ENCODE data around the gene IRF8. TPM values are rescaled to one million over a fixed set of nuclear protein-coding genes. Genes with fewer than 3 reads are reported as not detected.

IRF8 gene
- total and polyA plus RNA-seq, 2 donors (not counting 1 experiment from before 2014, with no cell fraction given) = 0.14 TPM; not detected in 1

GRCh38 chr16:85948616-85949265 is 49.8 kb downstream of the IRF8 start:
- Histone ChIP-seq H3K9ac (ENCODE audit: insufficient read depth, low read length) (no peak overlapping the region), H3K27me3 (ENCODE audit: control insufficient read depth, insufficient read depth, low read length) (peaks cover 3% of the 10 kb centered on the region)
- DNase-seq (ENCODE audit: low read depth in 2 of 2) = no peak

DNA sequence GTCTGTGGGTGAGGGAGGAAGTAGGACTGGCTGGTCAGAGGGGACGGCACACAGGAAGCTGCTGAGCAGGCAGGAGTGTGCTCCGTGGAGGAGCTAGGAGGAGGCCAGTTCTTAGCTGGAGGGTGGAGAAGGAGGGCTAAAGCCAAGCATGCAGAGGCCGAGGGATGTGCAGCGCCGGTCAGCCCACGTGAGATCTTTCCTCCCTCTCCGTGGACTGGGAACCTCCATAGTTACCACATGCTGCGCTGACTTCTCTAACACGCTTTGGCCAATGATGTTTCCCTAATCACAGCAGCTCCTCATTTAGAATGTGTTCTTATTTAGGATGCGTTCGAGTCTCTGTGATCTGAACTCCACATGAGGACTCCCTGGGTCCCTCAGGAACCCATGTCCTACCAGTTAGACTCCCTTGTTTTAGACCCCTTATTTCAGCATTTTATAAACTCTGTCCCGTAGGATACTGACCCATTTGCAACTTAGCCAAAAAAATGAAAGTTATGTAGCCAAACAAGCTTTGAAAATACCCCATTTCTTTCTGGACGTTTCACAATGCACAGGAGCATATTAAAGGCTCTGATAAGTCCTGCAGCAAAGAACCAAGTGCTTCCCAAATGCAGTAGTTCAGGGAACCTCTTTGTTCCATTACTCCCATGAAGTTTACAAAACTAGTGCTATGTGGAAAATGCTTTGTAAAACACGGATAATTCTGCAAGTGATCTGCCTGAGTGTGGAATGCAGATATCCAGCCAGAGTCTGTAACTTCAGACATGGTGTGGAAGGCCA is 51.4 kb downstream of the IRF8 start:
- no peak for DNase-seq (ENCODE audit: low read depth in 2 of 2)
- no peak overlapping the region for H3K4me2 ChIP-seq (ENCODE audit: extremely low read depth, insufficient read depth, low read length)
- H3K9ac ChIP-seq (ENCODE audit: insufficient read depth, low read length) = no peak overlapping the region
- H3K27me3 ChIP-seq (ENCODE audit: control insufficient read depth, insufficient read depth, low read length) = peaks cover 3% of the 10 kb centered on the region
- no peaks in the 10 kb centered on the region for H3K9me3 ChIP-seq (ENCODE audit: control insufficient read depth, insufficient read depth, low read depth, low read length)
- no peak overlapping the region for H2AFZ ChIP-seq (ENCODE audit: low read length)
- H4K20me1 ChIP-seq (ENCODE audit: control insufficient read depth, extremely low read depth, insufficient read depth, low read length) = no peaks in the 10 kb centered on the region
- H3K27ac ChIP-seq (ENCODE audit: insufficient read depth, low read length) = no peak overlapping the region
- no peak overlapping the region for H3K4me3 ChIP-seq (replicated peaks in 1 of 4; ENCODE audit: control extremely low read depth in 1 of 4, insufficient read depth in 1 of 4, low read depth in 3 of 4, low read length in 4 of 4)
- no peaks in the 10 kb centered on the region for H3K4me1 ChIP-seq (ENCODE audit: control insufficient read depth, extremely low read depth, insufficient read depth, low read length)
- no peaks in the 10 kb centered on the region for H3K36me3 ChIP-seq (ENCODE audit: control insufficient read depth, insufficient read depth, low read length)
- TF ChIP-seq CTCF (conservative IDR thresholded peaks at IDR 0.05 in 1 of 2, IDR thresholded peaks at IDR 0.05 in 1 of 2; ENCODE audit: low read depth in 1 of 2, low read length in 2 of 2) = no peak
- TF ChIP-seq EZH2 (IDR thresholded peaks at IDR 0.05; ENCODE audit: low read length, missing control alignments) = no peak
- no peaks in the 10 kb centered on the region for H3K79me2 ChIP-seq (ENCODE audit: control insufficient read depth, insufficient read depth, low read length)

More at GRCh38 chr16:85948616-85949265, 49.8 kb downstream of the IRF8 start:
- H3K79me2 ChIP-seq (ENCODE audit: control insufficient read depth, insufficient read depth, low read length) = no peaks in the 10 kb centered on the region
- H2AFZ ChIP-seq (ENCODE audit: low read length) = no peak overlapping the region
- no peak overlapping the region for H3K4me3 ChIP-seq (replicated peaks in 1 of 4; ENCODE audit: control extremely low read depth in 1 of 4, insufficient read depth in 1 of 4, low read depth in 3 of 4, low read length in 4 of 4)
- no peaks in the 10 kb centered on the region for H4K20me1 ChIP-seq (ENCODE audit: control insufficient read depth, extremely low read depth, insufficient read depth, low read length)
- no peaks in the 10 kb centered on the region for H3K4me1 ChIP-seq (ENCODE audit: control insufficient read depth, extremely low read depth, insufficient read depth, low read length)
- H3K4me2 ChIP-seq (ENCODE audit: extremely low read depth, insufficient read depth, low read length) = no peak overlapping the region
- H3K36me3 ChIP-seq (ENCODE audit: control insufficient read depth, insufficient read depth, low read length) = no peaks in the 10 kb centered on the region
- H3K27ac ChIP-seq (ENCODE audit: insufficient read depth, low read length) = no peak overlapping the region
- TF ChIP-seq EZH2 (IDR thresholded peaks at IDR 0.05; ENCODE audit: low read length, missing control alignments) (no peak), CTCF (conservative IDR thresholded peaks at IDR 0.05 in 1 of 2, IDR thresholded peaks at IDR 0.05 in 1 of 2; ENCODE audit: low read depth in 1 of 2, low read length in 2 of 2) (no peak)
- no peaks in the 10 kb centered on the region for H3K9me3 ChIP-seq (ENCODE audit: control insufficient read depth, insufficient read depth, low read depth, low read length)

GRCh38 chr16:85952197-85952596 is 53.2 kb downstream of the IRF8 start:
- Histone ChIP-seq H2AFZ (ENCODE audit: low read length) (no peak overlapping the region), H3K4me1 (ENCODE audit: control insufficient read depth, extremely low read depth, insufficient read depth, low read length) (no peaks in the 10 kb centered on the region), H3K9me3 (ENCODE audit: control insufficient read depth, insufficient read depth, low read depth, low read length) (no peaks in the 10 kb centered on the region), H3K9ac (ENCODE audit: insufficient read depth, low read length) (no peak overlapping the region), H3K4me3 (replicated peaks in 1 of 4; ENCODE audit: control extremely low read depth in 1 of 4, insufficient read depth in 1 of 4, low read depth in 3 of 4, low read length in 4 of 4) (no peak overlapping the region), H3K4me2 (ENCODE audit: extremely low read depth, insufficient read depth, low read length) (no peak overlapping the region), H3K79me2 (ENCODE audit: control insufficient read depth, insufficient read depth, low read length) (no peaks in the 10 kb centered on the region), H3K36me3 (ENCODE audit: control insufficient read depth, insufficient read depth, low read length) (no peaks in the 10 kb centered on the region), H3K27me3 (ENCODE audit: control insufficient read depth, insufficient read depth, low read length) (peaks cover 3% of the 10 kb centered on the region), H4K20me1 (ENCODE audit: control insufficient read depth, extremely low read depth, insufficient read depth, low read length) (no peaks in the 10 kb centered on the region), H3K27ac (ENCODE audit: insufficient read depth, low read length) (no peak overlapping the region)
- TF ChIP-seq EZH2 (IDR thresholded peaks at IDR 0.05; ENCODE audit: low read length, missing control alignments) (no peak), CTCF (conservative IDR thresholded peaks at IDR 0.05 in 1 of 2, IDR thresholded peaks at IDR 0.05 in 1 of 2; ENCODE audit: low read depth in 1 of 2, low read length in 2 of 2) (no peak)
- no peak for DNase-seq (ENCODE audit: low read depth in 2 of 2)
